ENCODE measurements around the gene ARL16.

The ARL16 gene

DNA sequence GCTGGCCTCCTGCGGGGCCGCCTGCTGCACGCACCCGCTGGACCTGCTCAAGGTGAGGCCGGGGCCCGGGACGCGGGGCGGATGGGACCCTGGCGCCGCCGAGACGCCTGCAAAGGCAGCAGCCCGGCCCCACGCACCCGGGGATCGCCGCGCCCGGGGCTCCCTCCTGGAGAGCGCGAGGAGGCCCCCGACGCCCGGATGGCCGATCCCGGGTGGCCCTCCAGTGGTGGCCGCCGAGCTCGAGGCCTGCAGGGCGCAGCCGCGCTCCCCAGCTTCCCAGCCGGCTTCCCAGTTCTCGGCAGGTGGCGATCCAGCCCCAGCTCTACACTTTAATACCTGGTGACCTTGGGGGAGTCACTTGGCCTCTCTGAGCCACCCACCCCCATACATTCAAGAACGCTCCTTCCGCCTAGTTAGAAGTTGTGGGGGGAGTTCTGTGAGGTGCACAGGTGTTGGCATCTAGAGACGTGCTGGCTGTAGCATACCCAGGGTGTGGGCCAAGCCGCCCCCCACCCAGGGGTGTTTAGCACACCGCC lies 28.9 kb upstream of the ARL16 start:
- no peak for DNase-seq

DNA sequence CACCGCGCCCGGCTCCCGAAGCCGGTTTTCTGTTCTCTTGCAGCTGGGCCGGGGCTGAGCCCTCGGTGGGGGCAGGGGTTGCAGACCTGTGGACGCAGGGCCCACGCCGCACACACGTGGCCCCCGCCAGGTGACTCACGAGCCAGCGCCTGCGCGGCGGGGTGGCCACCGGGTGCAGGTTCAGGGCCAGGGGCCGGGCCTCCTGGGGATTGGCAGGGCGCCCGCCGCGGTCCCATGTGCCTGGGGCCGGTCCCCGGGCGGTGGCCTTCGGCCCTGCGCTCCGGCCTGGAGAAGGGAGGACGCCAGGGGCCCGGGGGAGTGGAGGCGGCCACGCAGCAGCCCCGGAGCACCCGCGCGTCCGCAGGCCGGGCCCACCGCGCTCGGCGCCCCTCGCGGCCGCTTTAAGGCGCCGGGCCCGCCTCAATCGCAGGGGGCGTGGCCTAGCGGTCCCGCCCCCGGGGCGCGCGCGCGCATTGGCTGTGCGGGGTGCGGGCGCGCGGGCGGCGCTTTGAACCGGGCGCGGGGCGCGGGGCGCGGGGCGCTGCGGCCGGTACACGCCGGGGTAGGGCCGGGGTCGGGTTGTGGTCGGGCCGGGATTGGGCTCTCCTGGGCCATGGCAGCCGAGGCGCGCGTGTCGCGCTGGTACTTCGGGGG lies 28.3 kb upstream of the ARL16 start, which contains the start of gene SLC25A10:
Gene SLC25A10 (plus strand): TSS at position 471 of the 654 bp plus-strand sequence. CDS start 143 bp downstream, at position 614.
- peak; percentile 80 for DNase-seq

DNA sequence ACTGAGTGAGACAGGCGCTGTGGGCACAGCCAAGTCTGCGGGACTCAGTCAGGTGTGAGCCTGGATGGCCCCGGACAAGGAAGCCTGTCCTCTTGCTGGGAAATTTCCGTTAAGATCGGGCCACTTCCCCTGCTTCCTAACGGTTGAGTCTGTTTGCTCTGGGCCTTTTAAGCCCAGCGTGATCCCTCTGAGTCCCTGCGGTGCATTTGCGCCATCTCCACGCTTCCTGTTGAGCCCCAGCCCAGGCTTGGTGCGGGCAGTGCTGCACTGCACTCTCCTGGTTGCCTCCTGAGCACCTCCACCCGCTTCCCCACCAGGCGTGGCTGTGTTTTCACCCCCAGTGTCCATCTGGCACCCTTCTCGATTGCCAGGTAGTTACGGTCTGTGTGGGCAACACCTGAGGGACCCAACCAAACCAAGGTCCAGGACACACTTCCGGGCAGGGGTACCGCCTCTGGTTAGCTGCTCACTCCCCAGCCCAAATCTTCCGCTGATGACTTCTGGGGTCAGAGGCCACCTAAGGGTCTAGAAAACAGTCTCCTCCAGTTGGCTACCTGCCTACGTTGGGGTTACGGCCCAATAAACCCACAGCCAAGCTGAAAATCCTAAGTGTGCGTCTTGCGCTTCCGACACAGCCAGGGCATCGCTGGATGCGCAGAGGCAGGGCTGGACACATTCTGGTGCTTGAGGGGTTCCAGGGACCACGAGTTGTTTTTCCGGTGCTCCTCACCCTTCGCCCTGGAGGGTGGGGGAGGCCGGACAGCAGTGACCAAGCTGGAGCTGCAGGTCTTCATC lies 27.1 kb upstream of the ARL16 start:
- no peak for DNase-seq

DNA sequence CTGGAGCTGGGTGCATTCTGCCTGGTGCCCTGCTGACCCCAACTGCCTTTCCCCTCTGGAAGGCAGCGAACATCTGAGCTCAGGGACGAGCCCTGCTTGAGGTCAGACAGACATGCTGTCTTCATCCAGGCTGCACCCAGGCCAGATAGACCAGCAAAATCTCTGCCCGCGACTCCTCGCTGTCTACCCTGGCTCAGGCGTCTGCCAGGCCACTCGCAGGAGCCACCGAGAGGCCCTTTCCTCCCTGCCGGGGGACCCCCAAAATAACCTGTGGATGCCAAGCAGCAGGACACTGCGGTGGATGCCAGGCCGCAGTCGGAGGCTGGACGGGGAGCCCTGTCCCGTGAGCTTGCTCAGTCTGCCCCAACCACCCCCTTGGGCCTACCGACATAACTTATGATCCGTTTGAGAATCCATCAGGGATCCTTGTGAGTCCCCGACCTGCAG lies 25.2 kb upstream of the ARL16 start:
- no peak for DNase-seq

DNA sequence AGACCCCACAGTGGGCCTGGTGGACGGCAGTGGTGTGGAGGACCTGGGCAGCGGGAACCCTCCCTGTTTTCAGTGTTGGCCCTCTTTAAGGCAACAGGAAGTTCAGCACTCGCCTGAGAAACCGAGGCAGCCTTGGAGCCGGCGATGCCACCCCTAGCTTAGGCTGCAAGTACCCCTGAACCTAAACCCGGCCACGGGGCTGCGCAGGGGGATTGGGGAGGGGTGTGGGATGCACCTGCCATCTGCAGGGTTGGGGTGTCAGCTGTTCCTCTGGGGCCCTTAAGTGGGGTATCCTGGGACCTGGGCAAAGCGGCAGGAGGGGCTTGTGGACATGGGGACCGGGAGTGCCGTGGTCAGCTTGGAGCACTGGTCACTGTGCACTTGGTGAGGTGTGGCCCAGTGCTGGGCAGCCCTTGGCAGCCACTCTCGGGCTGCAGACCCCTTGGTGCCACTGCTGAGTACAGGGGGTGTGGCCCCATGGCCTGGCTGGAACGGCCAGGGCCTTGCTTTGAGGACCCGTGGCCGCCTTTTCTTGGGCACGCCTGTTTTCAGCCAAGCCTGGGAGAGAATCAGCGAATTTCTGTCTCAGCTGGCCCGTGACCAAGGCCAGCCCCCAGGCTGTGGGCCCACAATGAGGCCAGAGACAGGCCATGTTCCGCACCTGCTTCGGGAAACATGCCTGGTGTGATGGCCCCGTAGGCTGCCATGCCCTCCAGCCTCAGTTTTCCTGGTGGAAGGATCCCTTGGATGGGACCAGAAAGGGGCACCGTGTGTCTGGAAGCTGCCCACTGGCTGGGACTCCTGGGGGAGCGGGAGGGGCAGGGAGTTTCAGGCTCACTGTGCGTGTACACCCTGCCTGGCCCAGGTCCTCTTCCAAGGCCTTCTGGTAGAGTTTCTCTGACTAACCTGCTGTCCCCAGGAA lies 24.4 kb upstream of the ARL16 start:
- no peak for DNase-seq

DNA sequence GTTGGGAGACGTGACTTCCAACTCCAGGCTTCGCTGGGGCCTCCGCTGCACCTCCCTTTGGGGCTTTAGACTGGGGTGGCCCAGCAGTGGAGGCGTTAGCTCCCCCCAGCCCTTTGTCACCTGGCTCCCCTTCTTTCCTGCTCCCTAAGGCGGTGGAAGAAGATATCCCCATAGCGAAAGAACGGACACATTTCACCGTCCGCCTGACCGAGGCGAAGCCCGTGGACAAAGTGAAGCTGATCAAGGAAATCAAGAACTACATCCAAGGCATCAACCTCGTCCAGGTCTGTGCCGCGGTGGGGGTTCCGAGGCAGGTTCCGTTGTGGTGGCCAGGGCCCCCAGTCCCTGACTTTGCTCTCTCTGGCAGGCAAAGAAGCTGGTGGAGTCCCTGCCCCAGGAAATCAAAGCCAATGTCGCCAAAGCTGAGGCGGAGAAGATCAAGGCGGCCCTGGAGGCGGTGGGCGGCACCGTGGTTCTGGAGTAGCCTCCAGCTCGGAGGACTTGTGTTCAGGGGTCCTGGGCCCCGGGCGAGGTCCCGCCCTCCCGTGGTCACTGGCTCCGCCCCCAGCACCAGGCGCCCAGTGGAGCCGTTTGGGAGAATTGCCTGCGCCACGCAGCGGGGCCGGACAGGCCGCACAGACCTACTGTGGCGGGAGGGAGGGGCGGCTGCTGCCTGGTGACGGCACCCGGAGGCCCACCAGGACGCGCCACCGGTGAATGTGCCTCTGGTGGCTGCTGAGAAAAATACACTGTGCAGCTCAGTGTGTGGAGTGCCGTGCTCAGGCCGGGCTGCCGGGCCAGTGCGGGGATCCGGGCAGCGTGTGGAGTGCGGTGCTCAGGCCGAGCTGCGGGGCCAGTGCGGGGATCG lies 23.4 kb upstream of the ARL16 start:
- no peak for DNase-seq

DNA sequence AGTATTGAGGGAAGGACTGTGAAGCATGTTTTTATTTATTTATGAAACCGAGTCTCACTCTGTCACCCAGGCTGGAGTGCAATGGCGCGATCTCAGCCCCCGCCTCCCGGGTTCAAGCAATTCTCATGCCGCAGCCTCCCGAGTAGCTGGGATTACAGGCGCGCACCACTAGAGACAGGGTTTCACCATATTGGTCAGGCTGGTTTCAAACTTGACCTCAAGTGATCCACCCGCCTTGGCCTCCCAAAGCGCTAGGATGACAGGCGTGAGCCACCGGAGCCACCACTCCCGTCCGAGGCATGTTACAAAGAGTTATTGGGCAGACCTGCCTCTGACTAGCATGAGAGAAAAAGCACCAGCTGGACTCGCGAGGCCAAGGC lies 22.6 kb upstream of the ARL16 start:
- DNase-seq: no peak

DNA sequence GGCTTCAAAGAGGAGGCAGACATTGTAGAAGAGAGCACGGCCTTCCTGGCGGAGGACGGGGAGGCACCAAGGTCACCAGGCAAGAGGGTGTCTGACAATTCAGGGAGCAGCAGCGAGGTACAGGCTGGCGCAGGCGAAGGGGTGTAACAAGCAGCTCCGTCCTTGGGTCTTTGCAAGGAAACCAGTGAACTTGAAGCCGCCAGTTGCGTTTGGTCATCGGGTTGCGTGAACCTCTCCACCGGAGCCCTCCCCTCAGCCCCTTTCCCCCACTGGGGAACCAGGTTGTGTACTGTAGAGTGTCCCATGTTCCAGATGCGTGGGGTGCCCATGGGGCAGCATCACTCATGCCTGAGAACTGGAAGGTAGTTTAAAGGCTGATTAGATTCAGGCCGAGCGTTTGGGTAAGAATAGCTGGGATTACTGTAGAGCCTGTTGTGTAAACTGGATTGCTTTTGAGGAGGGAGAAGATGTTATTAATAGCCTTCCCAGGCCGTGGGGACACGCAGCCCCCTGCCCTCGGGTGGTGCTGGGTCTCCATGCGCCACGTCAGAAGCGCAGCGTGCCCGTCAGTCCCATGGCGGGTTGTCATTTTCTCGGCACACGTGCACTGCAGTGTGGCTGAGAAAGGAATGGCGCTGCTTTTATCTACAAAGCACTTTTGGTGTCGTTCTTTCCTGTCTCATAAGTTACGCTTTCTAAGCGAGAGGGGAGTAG lies 22.1 kb upstream of the ARL16 start:
- no peak for DNase-seq

DNA sequence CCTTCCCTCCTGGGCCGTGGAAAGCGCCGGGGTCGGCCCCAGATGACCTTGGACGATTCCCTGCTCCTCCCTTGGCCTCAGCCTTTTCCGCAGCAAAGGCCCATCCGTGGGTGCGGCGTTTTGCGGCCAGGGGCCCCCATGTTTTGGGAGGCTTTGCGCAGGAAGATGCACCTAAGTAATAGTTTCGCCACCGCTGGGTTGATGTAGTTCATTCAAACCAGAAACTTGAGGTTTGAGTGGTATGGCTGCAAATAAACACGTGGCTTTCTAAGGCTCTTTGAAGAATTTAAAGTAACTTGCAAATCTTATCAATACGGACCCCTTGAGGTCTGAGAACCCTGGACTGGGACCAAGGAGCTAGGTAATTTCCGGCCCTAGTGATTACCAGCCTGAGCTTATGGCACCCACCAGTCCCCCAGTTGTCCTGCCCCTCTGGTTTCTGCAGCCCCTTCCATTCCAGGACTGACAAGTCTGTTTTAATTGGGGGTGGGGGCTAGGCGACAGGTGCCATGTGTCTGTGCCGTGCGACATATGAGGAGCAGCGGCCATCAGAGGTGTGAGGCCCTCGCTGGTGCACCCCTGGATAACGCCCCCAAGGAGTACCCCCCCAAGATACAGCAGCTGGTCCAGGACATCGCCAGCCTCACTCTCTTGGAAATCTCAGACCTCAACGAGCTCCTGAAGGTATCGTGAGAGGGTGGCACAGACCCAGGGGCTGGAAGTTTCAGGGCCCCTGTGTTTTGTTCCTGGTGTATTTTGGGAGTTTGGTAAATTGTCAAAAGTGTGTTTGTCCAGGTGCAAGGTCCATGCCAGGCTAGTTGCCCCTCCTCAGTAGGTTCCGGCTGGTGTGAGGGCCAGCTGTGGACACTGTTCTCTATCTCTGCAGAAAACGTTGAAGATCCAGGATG lies 20.4 kb upstream of the ARL16 start:
- DNase-seq: peak; percentile 13

DNA sequence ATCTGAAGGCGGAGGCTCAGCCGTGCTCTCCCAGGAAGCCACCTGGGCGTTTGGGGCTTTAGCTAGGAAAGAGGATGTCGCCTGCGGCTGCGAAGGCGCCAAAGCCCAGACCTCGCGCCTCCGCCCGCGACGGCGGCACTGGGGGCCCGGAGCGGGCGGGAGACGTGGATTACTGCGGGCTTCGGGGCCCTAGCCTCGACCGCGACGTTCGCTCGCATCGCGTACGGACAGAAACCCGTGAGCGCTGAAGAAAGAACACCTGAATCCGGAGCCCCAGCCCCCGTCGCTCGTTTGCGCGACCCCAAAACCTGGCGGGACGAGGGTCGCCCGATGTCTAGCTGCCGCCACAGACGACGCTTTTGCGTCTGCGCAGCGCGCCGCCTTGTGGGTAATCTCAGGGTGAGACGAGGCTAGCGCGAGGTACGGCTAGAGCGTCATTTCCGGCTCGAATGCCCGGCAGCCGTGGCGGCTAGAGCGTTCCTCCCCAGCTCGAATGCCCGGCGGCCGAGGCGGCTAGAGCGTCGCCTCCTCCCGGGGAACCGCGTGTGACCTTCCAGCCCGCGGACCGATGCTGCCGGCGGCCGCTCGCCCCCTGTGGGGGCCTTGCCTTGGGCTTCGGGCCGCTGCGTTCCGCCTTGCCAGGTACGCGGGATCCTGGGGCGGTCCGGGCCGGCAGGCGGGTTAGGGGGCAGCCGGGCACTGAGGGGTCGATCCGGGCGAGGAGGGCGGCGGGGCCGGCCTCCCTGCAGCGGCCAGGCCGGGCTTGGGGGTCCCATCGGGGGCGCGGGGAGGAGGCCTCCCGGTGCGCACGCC lies 19.5 kb upstream of the ARL16 start, which contains the start of gene MRPL12:
Gene MRPL12 (plus strand): TSS at position 434 of the 813 bp plus-strand sequence. CDS start 135 bp downstream, at position 569.
- peak; percentile 85 for DNase-seq

DNA sequence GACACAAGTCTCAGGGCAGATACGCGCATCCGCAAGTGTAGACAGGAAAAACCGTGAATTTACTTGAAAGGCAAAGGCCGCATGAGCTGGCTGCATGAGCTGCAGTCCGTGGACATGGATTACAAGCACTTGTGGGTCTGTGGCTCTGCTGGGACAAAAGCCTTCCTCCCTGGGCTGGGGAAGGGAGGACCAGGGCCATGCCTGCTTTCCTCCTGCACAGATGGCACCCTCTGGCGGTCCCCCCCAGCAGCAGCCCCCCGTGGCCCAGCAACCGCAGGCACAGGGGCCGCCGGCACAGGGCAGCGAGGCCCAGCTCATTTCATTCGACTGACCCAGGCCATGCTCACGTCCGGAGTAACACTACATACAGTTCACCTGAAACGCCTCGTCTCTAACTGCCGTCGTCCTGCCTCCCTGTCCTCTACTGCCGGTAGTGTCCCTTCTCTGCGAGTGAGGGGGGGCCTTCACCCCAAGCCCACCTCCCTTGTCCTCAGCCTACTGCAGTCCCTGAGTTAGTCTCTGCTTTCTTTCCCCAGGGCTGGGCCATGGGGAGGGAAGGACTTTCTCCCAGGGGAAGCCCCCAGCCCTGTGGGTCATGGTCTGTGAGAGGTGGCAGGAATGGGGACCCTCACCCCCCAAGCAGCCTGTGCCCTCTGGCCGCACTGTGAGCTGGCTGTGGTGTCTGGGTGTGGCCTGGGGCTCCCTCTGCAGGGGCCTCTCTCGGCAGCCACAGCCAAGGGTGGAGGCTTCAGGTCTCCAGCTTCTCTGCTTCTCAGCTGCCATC lies 17.9 kb upstream of the ARL16 start:
- DNase-seq: peak; percentile 7

DNA sequence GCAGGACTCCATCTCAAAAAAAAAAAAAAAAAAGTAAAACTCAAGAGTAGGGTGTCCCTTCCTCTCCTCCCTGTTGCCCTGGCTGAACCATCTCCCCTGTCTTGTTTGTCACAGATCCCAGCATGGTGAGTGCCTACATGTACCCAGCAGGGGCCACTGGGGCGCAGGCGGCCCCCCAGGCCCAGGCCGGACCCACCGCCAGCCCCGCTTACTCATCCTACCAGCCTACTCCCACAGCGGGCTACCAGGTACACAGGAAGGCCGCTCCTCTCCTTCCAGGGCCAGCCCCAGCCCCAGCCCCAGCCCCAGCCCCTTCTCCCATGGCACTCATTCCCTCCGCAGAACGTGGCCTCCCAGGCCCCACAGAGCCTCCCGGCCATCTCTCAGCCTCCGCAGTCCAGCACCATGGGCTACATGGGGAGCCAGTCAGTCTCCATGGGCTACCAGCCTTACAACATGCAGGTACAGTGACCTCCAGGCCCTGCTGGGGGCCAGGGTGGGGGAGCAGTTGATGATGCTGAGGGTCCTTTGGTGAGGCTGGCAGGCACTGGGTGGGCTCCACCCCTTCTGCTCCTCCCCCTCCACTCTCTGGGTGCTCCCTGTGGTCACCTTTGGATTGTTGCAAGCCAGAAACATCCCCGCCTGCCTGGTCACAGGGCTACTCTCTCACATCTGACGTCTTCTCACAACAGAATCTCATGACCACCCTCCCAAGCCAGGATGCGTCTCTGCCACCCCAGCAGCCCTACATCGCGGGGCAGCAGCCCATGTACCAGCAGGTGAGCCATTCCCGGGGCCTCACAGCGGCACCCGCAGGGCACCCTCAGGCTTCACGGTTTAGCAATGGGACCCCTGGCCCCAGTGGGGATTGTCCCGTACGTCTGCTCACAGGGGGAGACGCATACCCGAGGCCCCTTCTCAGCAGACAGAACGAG lies 17.0 kb upstream of the ARL16 start:
- DNase-seq: no peak

DNA sequence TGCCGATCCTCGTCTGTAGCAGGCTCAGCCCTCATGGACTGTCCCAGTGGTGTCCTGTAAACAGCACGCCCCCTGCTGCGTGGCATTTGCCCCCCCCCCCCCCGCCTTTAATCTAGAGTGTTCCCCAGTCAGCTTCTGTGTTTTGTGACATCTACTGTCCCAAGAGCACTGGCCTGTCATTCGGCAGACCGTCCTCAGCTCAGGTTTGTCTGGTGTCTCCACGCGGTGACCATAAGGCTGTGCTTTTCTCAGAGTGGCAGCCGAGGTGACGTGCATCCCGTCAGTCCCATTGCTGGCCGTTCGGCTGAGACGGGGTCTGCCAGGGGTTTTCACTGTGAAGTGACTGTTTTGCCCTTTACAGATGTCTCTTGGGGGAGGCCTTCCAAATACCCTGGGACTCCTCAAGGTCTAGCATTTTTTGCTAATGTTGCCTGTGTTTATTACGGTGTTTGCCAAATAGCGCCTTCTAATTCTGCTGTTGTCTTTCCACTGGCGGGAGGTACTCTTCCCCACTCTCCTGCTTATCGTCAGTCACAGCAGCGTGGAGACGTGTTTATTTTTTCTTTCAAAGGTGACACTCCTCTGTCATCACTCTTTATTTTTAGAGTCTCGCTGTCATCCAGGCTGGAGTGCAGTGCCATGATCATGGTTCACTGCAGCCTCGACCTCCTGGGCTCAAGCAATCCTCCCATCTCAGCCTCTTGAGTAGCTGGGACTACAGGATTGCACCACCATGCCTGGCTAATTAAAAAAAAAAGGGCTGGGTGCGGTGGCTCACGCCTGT lies 13.9 kb upstream of the ARL16 start:
- no peak for DNase-seq

DNA sequence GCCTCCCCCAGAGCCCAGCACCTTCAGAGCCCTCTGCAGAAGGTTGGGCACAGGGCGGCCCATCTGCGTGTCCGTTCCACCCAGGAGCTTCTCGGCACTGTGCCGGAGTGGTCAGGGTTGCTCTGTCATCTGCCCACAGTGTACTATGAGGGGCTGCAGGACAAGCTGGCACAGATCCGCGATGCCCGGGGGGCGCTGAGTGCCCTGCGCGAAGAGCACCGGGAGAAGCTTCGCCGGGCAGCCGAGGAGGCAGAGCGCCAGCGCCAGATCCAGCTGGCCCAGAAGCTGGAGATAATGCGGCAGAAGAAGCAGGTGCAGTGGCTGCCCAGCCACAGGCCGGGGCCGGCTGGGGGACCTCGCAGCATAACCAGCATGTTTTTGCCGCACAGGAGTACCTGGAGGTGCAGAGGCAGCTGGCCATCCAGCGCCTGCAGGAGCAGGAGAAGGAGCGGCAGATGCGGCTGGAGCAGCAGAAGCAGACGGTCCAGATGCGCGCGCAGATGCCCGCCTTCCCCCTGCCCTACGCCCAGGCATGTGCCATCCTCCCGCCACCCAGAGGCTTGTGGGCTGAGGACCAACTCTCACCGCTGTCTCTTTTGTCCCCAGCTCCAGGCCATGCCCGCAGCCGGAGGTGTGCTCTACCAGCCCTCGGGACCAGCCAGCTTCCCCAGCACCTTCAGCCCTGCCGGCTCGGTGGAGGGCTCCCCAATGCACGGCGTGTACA lies 12.8 kb upstream of the ARL16 start:
- no peak for DNase-seq

DNA sequence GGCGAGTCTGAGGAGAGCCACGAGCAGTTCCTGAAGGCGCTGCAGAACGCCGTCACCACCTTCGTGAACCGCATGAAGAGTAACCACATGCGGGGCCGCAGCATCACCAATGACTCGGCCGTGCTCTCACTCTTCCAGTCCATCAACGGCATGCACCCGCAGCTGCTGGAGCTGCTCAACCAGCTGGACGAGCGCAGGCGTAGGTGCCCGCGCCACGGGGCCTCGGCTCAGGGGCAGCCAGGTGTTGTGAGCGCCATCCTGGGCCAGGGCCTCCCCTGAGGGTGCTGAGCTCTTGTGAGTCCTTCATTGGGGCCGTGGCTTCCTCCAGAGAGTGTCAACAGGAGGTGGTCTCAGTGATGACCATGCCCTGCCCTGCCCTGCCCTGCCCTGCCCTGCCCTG lies 12.2 kb upstream of the ARL16 start:
- no peak for DNase-seq

DNA sequence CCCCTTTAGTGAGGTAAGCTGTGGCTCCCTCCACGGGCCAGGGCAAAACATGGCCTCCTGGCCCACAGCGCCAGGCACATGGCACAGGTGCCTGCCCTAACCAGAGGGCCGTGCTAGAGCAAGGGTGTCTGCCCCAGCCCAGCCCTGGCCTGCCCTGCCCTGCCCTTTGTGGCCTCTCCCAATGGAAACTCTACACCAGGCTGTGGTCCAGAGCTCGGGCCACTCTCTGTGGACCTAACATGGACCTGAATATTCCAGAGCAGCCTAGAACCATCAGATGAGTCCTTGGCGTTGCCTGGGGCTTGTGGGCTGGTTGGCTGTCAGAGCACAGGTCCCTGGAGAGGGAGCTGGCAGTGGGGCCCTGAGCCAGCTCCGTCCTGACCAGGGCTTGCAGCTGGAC lies 11.6 kb upstream of the ARL16 start:
- no peak for DNase-seq
